ENCODE data around the gene MPO. TPM values are rescaled to one million over a fixed set of nuclear protein-coding genes. Genes with fewer than 3 reads are reported as not detected.

Gene MPO
- total RNA-seq, 1 donor from 2014 or later = not detected

DNA sequence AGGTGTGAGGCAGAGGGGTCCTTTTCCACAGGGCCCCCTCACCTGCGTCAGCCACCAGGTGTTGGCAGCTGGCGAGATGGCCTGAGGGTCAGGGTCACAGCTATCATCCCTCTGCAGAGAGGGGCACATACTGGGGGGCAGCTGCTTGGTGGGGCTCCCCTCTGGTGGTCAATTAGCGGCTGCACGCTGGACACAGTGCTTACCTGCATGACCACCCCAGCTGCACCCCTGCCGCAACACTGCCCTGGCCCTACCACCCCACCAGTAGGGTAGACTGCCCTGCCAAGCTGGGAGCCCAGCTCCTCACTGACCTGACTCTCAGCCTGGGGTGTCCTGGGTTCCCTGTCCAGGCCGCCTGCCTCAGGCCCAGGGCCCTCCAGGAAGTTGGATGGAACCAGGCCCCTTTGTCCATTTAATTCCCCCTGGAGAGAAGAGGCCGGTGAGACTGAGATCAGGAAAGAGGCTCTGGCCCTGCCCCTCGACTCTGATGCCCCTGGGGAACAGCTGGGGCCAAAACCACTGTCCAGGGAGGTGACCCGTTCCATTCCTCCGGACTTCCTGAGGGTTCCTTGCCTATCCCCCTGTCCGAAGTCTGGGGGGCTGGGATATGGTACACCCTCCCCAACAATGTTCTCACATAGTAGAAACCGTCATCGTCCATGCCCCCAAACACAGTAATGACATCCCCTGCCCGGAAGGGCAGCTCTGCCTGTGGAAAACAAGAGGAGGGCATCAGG lies 24.2 kb upstream of the MPO start:
- Mint-ChIP-seq H3K36me3 (ENCODE audit: insufficient read depth) (no peaks in the 10 kb centered on the region), H3K4me1 (ENCODE audit: low read depth) (no peaks in the 10 kb centered on the region), H3K9me3 (ENCODE audit: low read depth) (no peaks in the 10 kb centered on the region), H3K4me3 (ENCODE audit: low read depth) (no peak overlapping the region), H3K27ac (no peak overlapping the region), H3K27me3 (no peaks in the 10 kb centered on the region)
- TF ChIP-seq, protein P1, sequence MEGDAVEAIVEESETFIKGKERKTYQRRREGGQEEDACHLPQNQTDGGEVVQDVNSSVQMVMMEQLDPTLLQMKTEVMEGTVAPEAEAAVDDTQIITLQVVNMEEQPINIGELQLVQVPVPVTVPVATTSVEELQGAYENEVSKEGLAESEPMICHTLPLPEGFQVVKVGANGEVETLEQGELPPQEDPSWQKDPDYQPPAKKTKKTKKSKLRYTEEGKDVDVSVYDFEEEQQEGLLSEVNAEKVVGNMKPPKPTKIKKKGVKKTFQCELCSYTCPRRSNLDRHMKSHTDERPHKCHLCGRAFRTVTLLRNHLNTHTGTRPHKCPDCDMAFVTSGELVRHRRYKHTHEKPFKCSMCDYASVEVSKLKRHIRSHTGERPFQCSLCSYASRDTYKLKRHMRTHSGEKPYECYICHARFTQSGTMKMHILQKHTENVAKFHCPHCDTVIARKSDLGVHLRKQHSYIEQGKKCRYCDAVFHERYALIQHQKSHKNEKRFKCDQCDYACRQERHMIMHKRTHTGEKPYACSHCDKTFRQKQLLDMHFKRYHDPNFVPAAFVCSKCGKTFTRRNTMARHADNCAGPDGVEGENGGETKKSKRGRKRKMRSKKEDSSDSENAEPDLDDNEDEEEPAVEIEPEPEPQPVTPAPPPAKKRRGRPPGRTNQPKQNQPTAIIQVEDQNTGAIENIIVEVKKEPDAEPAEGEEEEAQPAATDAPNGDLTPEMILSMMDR (IDR thresholded peaks at IDR 0.05; ENCODE audit: unreplicated experiment) = no peak
- no peak for DNase-seq (ENCODE audit: low spot score, unreplicated experiment)

DNA sequence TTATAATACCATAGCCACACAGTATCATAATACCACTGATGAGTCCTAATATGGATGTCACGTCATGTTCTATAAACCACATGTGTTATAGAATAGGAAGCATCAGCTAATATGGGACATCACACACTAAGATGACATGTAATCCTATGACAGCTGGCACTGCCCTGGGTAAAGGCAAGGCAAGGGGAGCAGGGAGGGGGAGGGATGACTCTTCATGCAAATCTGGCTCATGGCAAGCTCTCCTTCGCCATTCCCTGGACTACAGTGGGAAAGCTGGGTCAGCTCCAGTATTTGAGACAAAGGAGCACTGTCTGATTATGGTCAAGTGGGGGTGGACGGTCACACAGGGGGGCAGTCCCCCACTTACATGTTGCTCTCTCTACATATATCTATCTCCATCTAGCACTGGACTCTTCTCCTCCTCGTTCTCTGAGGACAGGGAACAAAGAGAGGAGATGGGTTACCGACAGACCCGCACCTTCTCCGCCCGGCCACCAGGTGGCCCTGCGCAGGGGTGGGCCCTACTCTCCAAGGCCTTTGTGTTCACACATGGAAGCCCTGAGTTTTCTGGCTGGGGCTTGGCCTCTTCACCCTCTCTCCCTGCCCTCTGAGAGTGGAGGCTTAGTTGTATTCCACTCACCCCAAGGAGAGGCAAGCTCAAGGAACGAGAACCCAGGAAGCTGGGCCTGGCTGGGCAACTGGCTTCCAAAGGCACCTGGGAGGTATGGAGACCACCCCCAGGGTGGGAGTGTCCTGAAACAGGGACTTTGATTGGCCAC lies 23.4 kb upstream of the MPO start:
- H3K27me3 Mint-ChIP-seq = no peaks in the 10 kb centered on the region

GRCh38 chr17:58302919-58303585 lies 22.3 kb upstream of the MPO start:
- TF ChIP-seq, protein P1 (IDR thresholded peaks at IDR 0.05; ENCODE audit: unreplicated experiment) = no peak
- DNase-seq (ENCODE audit: low spot score, unreplicated experiment) = no peak
- Mint-ChIP-seq H3K4me1 (ENCODE audit: low read depth) (no peaks in the 10 kb centered on the region), H3K4me3 (ENCODE audit: low read depth) (no peak overlapping the region), H3K9me3 (ENCODE audit: low read depth) (no peaks in the 10 kb centered on the region), H3K27me3 (no peaks in the 10 kb centered on the region), H3K36me3 (ENCODE audit: insufficient read depth) (no peaks in the 10 kb centered on the region), H3K27ac (no peak overlapping the region)

More for the DNA sequence above, 23.4 kb upstream of the MPO start:
- TF ChIP-seq, protein P1 (IDR thresholded peaks at IDR 0.05; ENCODE audit: unreplicated experiment) = peak; percentile 76
- Mint-ChIP-seq H3K4me3 (ENCODE audit: low read depth) (no peak overlapping the region), H3K9me3 (ENCODE audit: low read depth) (no peaks in the 10 kb centered on the region), H3K4me1 (ENCODE audit: low read depth) (no peaks in the 10 kb centered on the region), H3K36me3 (ENCODE audit: insufficient read depth) (no peaks in the 10 kb centered on the region), H3K27ac (peak overlapping the region; percentile 22)
- no peak for DNase-seq (ENCODE audit: low spot score, unreplicated experiment)

- Mint-ChIP-seq H3K4me3 (ENCODE audit: low read depth) (no peak overlapping the region), H3K27me3 (no peaks in the 10 kb centered on the region), H3K27ac (no peak overlapping the region), H3K36me3 (ENCODE audit: insufficient read depth) (no peaks in the 10 kb centered on the region), H3K9me3 (ENCODE audit: low read depth) (no peaks in the 10 kb centered on the region), H3K4me1 (ENCODE audit: low read depth) (no peaks in the 10 kb centered on the region)
- TF ChIP-seq, protein P1 (IDR thresholded peaks at IDR 0.05; ENCODE audit: unreplicated experiment) = no peak
- no peak for DNase-seq (ENCODE audit: low spot score, unreplicated experiment)
Measured at GRCh38 chr17:58302171-58302918, 21.6 kb upstream of the MPO start.
